ENCODE measurements around the gene SYT7.
A peak's percentile ranks its signal among the peaks of the same experiment; 100 is the strongest.

DNA sequence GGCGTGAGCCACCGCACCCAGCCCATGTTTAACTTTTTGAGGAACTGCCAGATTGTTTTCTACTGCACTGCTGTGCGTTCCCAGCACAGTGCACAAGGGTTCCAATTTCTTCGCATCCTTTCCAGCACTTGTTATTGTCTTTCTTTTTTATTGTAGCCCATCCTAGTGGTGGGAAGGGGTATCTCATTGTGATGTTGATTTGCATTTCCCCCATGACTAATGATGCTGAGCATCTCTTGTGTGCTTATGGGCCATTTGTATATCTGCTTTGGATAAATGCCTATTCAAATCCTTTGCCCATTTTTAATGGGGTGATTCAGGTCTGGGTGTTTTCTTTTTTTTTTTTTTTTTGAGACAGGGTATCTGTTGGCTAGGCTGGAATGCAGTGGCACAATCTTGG lies 36.6 kb upstream of the SYT7 start:
- TF ChIP-seq, protein P1, sequence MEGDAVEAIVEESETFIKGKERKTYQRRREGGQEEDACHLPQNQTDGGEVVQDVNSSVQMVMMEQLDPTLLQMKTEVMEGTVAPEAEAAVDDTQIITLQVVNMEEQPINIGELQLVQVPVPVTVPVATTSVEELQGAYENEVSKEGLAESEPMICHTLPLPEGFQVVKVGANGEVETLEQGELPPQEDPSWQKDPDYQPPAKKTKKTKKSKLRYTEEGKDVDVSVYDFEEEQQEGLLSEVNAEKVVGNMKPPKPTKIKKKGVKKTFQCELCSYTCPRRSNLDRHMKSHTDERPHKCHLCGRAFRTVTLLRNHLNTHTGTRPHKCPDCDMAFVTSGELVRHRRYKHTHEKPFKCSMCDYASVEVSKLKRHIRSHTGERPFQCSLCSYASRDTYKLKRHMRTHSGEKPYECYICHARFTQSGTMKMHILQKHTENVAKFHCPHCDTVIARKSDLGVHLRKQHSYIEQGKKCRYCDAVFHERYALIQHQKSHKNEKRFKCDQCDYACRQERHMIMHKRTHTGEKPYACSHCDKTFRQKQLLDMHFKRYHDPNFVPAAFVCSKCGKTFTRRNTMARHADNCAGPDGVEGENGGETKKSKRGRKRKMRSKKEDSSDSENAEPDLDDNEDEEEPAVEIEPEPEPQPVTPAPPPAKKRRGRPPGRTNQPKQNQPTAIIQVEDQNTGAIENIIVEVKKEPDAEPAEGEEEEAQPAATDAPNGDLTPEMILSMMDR (IDR thresholded peaks at IDR 0.05; ENCODE audit: control extremely low read depth in 1 of 3, insufficient read depth in 1 of 3, low read depth in 1 of 3, low read length in 3 of 3): peak in 1 of 3 experiments; percentile 21; a peak in 1 of 4 replicates
- TF ChIP-seq RFX5 (IDR thresholded peaks at IDR 0.05; ENCODE audit: borderline replicate concordance, low read depth, low read length) (no peak), CBX5 (IDR thresholded peaks at IDR 0.05; ENCODE audit: low read depth, low read length) (no peak), SIN3A (conservative IDR thresholded peaks at IDR 0.05 in 1 of 2, IDR thresholded peaks at IDR 0.05 in 1 of 2; ENCODE audit: low read depth in 1 of 2, low read length in 2 of 2) (no peak), EZH2 (IDR thresholded peaks at IDR 0.05; ENCODE audit: low read depth, low read length, severe bottlenecking) (no peak)

Data from H1 (cell line).